IPS DF 6.9 (cell line): ENCODE measurements around the gene KLHL3.

Experiments
- DNase-seq: peaks from one replicate; pipeline ENCODE4 v3.0.0-alpha.2; 2013; ENCODE audit warnings: low read depth, low spot score
- H3K27ac ChIP-seq: one replicate; pipeline ENCODE4 v1.5.1; 2013; ENCODE audit warnings: low read length, control low read depth
- H3K27me3 ChIP-seq: 2 replicates; pipeline ENCODE4 v1.6.1; 2013; ENCODE audit warnings: mild to moderate bottlenecking, low read length; ENCODE audit not compliant: control insufficient read depth, insufficient read depth
- H3K36me3 ChIP-seq: 2 replicates; pipeline ENCODE4 v1.6.1; 2013; ENCODE audit warnings: low read length; ENCODE audit not compliant: control insufficient read depth, insufficient read depth
- H3K4me1 ChIP-seq: 2 replicates; pipeline ENCODE4 v1.6.1; 2013; ENCODE audit warnings: low read length; ENCODE audit not compliant: control insufficient read depth, insufficient read depth
- H3K4me3 ChIP-seq: 2 replicates; pipeline ENCODE4 v1.5.1; 2013; ENCODE audit warnings: mild to moderate bottlenecking, low read length
- H3K9me3 ChIP-seq: 2 replicates; pipeline ENCODE4 v1.6.1; 2013; ENCODE audit warnings: low read length, inconsistent platforms; ENCODE audit not compliant: control insufficient read depth, insufficient read depth
- WGBS: extraction: QIAGEN DNeasy Blood & Tissue Kit; methylation state at CpG from one replicate; pipeline ENCODE4 v1.1.7; 2013; ENCODE audit warnings: mixed read lengths, missing lambda C conversion rate; ENCODE audit not compliant: insufficient read length, insufficient coverage; 5-methylcytosine and 5-hydroxymethylcytosine counted together

The KLHL3 gene

GRCh38 chr5:137627293-137627692 lies 108.6 kb downstream of the KLHL3 start:
- 0 out of 2 replicates have a peak, but pooled peaks cover 2% of the 10 kb centered on the region for H3K36me3 ChIP-seq
- no peaks in the 10 kb centered on the region for H3K27me3 ChIP-seq
- no peak overlapping the region for H3K4me3 ChIP-seq
- no peaks in the 10 kb centered on the region for H3K9me3 ChIP-seq
- 0 out of 2 replicates have a peak, but pooled peaks cover 1% of the 10 kb centered on the region for H3K4me1 ChIP-seq
- H3K27ac ChIP-seq: no peak overlapping the region
- no peak for DNase-seq
- no CpG with 5 or more reads among the region's 3 CpGs for WGBS

GRCh38 chr5:137624786-137625349 lies 111.0 kb downstream of the KLHL3 start:
- Histone ChIP-seq H3K27ac (no peak overlapping the region), H3K4me3 (no peak overlapping the region), H3K27me3 (no peaks in the 10 kb centered on the region), H3K9me3 (no peaks in the 10 kb centered on the region), H3K36me3 (0 out of 2 replicates have a peak, but pooled peaks cover 4% of the 10 kb centered on the region), H3K4me1 (no peaks in the 10 kb centered on the region)
- DNase-seq: no peak
- no CpG with 5 or more reads among the region's 5 CpGs for WGBS

GRCh38 chr5:137622850-137623249 lies 113.0 kb downstream of the KLHL3 start:
- no peaks in the 10 kb centered on the region for H3K9me3 ChIP-seq
- no peaks in the 10 kb centered on the region for H3K27me3 ChIP-seq
- whole genome bisulfite sequencing: no CpG with 5 or more reads among the region's 5 CpGs
- no peak overlapping the region for H3K27ac ChIP-seq
- no peak overlapping the region for H3K4me3 ChIP-seq
- 0 out of 2 replicates have a peak, but pooled peaks cover 4% of the 10 kb centered on the region for H3K36me3 ChIP-seq
- no peak for DNase-seq
- H3K4me1 ChIP-seq: no peaks in the 10 kb centered on the region

- no peak for DNase-seq
- H3K9me3 ChIP-seq: no peaks in the 10 kb centered on the region
- 0 out of 2 replicates have a peak, but pooled peaks cover 4% of the 10 kb centered on the region for H3K36me3 ChIP-seq
- no peak overlapping the region for H3K4me3 ChIP-seq
- H3K27ac ChIP-seq: no peak overlapping the region
- H3K4me1 ChIP-seq: no peaks in the 10 kb centered on the region
- WGBS: no CpG with 5 or more reads among the region's 10 CpGs
- no peaks in the 10 kb centered on the region for H3K27me3 ChIP-seq
Measured at GRCh38 chr5:137621861-137622823, 113.7 kb downstream of the KLHL3 start.

- DNase-seq: no peak
- no peaks in the 10 kb centered on the region for H3K9me3 ChIP-seq
- no CpG with 5 or more reads among the region's 3 CpGs for WGBS
- no peaks in the 10 kb centered on the region for H3K27me3 ChIP-seq
- no peak overlapping the region for H3K4me3 ChIP-seq
- 0 out of 2 replicates have a peak, but pooled peaks cover 4% of the 10 kb centered on the region for H3K36me3 ChIP-seq
- no peak overlapping the region for H3K27ac ChIP-seq
- H3K4me1 ChIP-seq: no peaks in the 10 kb centered on the region
Measured at GRCh38 chr5:137621306-137621705, 114.6 kb downstream of the KLHL3 start.

GRCh38 chr5:137619191-137619870 lies 116.6 kb downstream of the KLHL3 start:
- WGBS: no CpG with 5 or more reads among the region's 12 CpGs
- H3K27me3 ChIP-seq: no peaks in the 10 kb centered on the region
- no peak overlapping the region for H3K4me3 ChIP-seq
- DNase-seq: no peak
- H3K36me3 ChIP-seq: 0 out of 2 replicates have a peak, but pooled peaks cover 2% of the 10 kb centered on the region
- no peaks in the 10 kb centered on the region for H3K9me3 ChIP-seq
- no peak overlapping the region for H3K27ac ChIP-seq
- H3K4me1 ChIP-seq: no peaks in the 10 kb centered on the region

- Histone ChIP-seq H3K4me1 (no peaks in the 10 kb centered on the region), H3K27me3 (no peaks in the 10 kb centered on the region), H3K36me3 (0 out of 2 replicates have a peak, but pooled peaks cover 2% of the 10 kb centered on the region), H3K4me3 (no peak overlapping the region), H3K9me3 (no peaks in the 10 kb centered on the region), H3K27ac (no peak overlapping the region)
- no CpG with 5 or more reads among the region's 7 CpGs for WGBS
- no peak for DNase-seq
Measured at GRCh38 chr5:137618476-137618875, 117.4 kb downstream of the KLHL3 start.

- whole genome bisulfite sequencing: no CpG with 5 or more reads among the region's 7 CpGs
Measured at GRCh38 chr5:137617528-137618205, 118.2 kb downstream of the KLHL3 start.

GRCh38 chr5:137616046-137616445 lies 119.8 kb downstream of the KLHL3 start:
- no peak for DNase-seq
- Histone ChIP-seq H3K4me3 (no peak overlapping the region), H3K27ac (no peak overlapping the region), H3K9me3 (no peaks in the 10 kb centered on the region), H3K36me3 (no peaks in the 10 kb centered on the region), H3K4me1 (no peaks in the 10 kb centered on the region), H3K27me3 (no peaks in the 10 kb centered on the region)
- no CpG with 5 or more reads among the region's 5 CpGs for WGBS

More at GRCh38 chr5:137617528-137618205, 118.2 kb downstream of the KLHL3 start:
- no peak overlapping the region for H3K27ac ChIP-seq
- no peak for DNase-seq
- no peaks in the 10 kb centered on the region for H3K4me1 ChIP-seq
- H3K4me3 ChIP-seq: no peak overlapping the region
- no peaks in the 10 kb centered on the region for H3K9me3 ChIP-seq
- H3K36me3 ChIP-seq: 0 out of 2 replicates have a peak, but pooled peaks cover 2% of the 10 kb centered on the region
- no peaks in the 10 kb centered on the region for H3K27me3 ChIP-seq
